Measurements from ENCODE around the gene TTLL10.

- TF ChIP-seq CTCF (IDR thresholded peaks at IDR 0.05; ENCODE audit: insufficient read depth, low read length) (no peak), SPI1 (IDR thresholded peaks at IDR 0.05; ENCODE audit: borderline replicate concordance, low read depth) (no peak), GABPA (IDR thresholded peaks at IDR 0.05; ENCODE audit: low read depth) (no peak), POLR2AphosphoS5 (IDR thresholded peaks at IDR 0.05; ENCODE audit: low read depth) (no peak)
These were observed 38.1 kb upstream of the TTLL10 start for GRCh38 chr1:1135339-1136136.

Data from HL-60 (cell line).